Stimulated activated CD4-positive, alpha-beta T cell treated with anti-CD3 and anti-CD28 coated beads, Interleukin-2, amount 100 ng/mL, for 48 hours (primary cell): Measurements from ENCODE around the gene HHAT.

Experiments used
- DNase-seq, 2 donors: peaks; one replicate each; pipeline ENCODE4 v3.0.0-alpha.2; 2020

The HHAT gene

GRCh38 chr1:210500831-210501230 lies 172.1 kb downstream of the HHAT start:
- DNase-seq: no peak

GRCh38 chr1:210504286-210504685 lies 175.6 kb downstream of the HHAT start:
- DNase-seq: no peak

DNA sequence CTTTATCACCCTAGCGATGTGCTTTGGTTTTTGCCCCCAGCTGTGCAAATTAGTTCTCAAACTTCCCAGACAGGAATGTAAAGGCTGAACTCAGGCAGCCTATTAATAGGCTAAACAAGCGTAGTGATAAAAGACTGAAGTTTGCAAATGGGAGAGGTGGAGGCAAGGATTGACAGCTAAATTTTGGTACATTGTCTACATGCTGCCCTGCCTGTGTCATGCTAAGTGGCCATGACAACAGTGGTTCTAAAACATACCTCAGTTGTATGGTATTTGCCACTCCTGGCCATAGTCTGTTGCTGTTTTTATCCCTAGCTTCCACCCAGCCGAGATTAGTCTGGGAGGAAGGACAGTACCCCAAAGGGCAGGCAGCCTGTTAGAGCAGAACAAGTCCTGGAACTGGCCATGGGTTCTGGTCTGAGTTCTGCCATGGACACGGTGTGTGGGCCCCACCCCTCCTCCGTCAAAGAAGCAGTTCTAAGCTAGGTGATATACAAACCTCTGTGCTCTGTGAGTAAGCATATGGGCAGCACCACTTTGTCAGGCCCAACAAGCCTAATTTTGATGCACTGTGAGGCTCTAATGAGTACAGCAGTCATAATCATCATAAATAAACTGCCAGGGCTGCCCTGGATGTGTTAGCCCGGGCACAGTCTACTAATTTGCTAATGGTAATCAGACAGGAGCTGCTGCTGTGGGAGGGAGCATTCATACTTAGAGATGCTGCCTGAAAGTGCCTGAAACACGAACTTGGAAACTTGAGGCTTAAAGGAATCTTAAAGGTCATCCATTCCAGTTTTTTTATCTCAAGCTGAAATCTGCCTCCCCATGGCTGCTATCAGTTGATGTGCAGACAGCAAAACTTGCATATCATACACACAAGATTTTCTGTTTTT lies 177.1 kb downstream of the HHAT start:
- DNase-seq: no peak

DNA sequence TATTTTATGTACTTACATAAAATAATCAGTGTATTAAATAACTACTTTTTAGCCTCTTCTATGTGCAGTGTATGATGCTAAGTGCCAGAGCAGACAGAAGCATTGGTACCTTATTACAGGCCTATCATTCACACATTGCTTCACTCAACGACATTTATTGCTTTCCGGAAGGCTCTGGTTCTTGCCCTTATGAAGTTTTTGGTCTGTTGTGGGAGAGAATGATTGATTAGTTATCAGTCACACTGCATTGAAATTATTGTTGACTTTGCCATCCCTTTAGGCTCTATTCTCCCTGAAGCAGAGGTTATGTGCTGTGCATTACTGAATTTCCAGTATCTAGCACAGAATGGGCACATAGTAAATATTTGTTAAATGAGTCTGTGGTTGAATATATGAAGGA lies 178.0 kb downstream of the HHAT start:
- DNase-seq: no peak

- no peak for DNase-seq
These were observed 187.5 kb downstream of the HHAT start for GRCh38 chr1:210516092-210516656.

DNA sequence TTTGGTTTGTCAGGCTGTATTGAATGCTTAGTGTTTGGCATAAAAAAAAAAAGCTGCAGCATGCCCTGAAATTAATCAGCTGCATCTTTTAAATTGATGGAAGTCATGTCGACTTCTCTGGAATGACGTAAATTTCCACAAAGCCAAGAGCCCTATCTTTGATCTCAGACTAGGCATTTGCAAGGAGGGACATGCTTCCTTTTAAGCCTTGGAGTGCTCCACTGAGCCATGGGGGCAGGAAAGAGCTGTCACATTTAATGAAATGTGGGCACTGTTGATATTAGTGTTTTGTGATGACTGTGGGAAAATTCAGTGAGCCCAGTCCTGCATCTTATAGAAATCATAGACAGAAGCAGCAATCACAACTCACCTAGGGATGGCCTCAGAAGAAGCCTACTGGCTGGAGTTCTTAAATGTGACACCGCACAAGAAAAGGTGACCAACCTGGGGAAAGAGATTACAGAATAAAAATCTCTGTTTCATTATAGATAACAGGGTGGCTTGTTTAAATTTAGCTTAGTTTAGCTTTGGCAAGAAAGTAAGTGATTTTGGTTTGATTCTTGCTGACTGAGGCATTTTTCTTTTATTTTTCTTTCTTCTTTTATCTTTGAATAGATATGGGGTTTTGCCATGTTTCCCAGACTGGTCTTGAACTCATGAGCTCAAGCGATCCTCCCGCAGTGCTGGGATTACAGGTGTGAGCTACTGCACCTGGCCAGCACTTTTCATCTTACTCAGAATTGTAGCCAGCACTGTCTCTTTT lies 188.2 kb downstream of the HHAT start:
- DNase-seq: no peak

DNA sequence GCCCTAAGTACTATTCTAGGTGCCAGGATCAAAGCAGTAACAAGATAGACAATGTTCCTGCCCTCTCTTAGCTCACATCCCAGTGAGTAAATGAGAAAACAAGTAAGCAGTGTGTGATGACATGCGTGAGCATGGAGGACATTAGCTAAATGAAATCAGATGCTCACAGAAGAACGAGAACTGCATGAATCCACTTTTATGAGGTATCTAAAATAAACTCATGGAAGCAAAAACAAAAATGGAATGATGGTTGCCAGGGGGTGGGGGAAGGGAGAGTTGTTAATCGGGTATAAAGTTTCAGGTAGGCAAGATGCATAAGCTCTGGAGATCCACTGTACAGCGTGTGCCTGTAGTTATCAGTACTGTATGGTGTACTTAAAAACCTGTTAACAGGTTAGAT lies 195.1 kb downstream of the HHAT start:
- no peak for DNase-seq

DNA sequence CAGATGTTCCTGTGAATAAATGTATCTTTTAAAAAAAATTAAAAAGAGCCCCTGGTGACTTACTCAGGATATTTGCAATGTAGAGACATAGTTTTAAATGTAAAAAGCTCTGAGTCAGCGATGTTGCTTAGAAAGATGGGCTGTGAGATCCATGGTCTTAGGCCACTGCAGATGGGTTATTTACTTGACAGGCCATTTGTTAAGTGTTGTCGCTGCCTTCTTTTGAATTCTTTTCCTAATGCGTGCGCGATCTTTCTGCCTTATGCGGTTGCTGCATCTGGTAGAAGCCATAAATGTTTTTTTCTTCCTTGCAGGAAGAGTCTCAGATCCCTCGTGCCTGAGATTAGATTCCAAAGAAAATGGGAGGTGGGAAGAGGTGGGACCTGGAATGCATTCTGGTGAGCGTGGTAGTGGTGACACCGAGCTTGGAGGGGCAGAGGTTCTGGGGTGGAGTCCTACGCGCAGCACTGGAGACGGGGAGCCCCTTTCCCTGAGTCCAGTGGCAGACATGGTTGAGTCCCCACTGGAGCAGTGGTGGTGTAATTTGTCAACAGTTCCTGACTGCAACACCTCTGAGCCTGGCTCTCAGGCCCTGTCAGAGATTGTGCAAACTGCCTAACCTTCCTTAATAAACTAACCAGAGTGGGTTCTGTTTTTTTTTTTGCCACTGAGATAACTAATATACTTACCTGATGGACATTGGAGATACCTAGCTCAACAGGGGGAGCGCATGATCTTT lies 197.2 kb downstream of the HHAT start:
- no peak for DNase-seq

DNA sequence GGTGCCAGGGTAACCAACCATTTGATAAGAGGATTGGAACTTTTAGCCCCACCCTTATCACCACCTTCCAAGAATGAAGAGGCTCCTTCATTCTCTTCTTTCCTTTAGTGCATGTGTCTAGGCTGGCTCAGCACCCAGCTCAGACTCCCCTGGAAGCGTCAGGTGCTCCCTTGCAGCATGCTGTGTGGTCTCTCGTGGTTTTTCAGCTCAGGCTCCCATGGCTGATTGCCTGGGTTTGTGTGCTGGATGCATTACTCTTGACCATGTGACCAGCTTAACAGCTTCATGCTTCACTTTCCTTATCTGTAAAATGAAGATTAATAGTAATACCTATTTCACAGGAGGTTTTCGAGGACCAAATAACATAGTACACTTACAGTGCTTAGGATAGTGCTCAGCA lies 198.4 kb downstream of the HHAT start:
- DNase-seq: no peak

- no peak for DNase-seq
These were observed 202.9 kb downstream of the HHAT start for GRCh38 chr1:210531475-210532222.

- no peak for DNase-seq
These were observed 203.5 kb downstream of the HHAT start for GRCh38 chr1:210532223-210532598.

DNA sequence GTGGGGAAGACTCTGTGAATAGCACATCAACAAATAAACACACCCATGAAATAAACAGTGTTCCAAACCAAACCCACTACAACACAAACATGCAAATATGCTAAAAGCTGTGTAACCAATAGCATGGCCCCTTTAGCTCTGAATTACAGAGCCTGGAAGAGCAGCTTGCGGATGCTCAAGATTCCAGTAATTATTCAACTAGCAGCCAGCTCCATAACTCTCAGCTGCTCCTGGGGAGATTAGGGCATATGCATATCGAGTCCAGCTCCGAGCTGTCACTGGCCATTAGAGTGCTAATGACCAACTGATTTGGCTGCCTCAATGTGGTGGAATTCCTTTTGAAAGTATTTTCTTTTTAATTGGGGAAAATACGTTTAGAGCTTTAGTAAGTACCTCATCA lies 207.1 kb downstream of the HHAT start:
- no peak for DNase-seq

DNA sequence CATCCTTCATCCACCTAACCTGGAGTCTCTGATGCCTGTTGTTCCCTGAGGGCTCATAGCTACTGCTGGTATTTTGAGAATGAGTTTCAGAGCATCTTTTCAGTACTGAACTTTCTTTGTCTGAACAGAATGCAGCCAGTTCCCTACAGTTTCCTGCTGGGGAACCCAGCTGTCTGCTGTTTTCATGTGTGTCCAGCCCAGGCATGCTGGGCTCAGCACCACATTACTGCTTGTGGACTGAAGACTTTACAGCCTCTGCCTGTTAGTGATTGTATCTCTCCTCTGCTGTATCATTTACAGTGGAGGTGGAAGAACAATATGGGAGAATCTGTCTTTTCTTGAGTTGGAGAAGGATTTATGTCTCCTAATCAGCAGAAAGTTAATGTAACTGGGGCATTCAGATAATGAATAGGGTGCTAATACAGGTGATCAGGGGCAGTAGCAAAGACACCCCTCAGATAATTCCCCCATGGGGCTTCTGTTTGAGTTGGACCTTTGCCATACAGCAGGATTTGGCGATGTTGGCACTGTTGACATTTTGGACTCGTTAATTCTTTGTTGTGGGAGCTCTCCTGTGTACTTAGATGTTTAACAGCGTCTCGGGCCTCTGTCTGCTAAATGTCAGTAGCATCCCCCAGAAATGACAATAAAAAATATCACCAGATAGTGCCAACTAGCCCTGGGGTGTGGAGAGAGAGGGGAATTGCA lies 207.7 kb downstream of the HHAT start:
- no peak for DNase-seq

DNA sequence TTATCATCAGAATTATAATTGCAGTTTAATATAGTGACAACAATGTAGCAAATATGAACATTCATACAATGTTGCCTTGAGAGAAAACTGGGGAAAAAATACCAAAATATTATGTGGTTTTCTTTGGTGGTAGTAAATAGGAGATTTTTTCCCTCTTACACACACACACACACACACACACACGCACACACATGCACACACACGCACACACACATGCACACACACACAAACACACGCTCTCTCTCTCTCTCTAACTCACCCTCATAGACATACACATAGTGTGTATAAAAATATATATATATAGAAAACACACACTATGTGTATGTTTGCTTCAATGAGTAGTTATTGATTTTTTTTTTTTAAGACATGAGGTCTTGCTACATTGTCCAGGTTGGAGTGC lies 211.6 kb downstream of the HHAT start:
- DNase-seq: no peak

DNA sequence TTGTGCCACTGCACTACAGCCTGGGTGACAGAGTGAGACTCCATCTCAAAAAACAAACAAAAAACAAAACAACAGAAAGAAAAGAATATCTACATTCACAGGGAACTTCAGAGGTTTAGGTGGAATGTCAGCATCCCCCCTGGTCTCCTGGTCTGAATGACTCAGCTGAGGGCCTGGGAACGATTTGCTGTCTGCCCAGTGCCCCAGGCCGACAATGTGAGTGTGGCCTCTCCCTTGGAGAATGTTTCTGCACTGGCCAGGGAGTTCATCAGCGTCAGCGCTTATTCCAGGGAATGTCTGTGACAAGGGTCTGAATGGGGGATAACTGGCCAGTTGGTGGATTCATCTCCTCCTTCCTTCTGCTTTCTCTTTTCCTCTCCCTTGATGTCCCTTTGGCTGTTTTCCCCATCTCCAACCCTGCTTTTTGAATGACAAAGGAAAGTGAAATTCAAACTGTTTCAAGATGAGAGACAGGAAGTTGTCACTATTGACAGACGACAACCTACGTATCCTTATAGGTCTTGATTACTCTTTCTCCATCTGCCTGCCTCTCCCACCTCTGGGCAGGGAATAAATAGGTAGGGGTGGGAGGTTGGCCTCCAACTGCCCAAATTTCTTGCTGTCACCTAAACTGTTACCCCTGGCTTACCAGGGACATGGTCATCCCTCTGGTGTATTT lies 213.1 kb downstream of the HHAT start:
- DNase-seq: no peak

- DNase-seq: no peak
These were observed 223.2 kb downstream of the HHAT start for GRCh38 chr1:210551899-210552298.

DNA sequence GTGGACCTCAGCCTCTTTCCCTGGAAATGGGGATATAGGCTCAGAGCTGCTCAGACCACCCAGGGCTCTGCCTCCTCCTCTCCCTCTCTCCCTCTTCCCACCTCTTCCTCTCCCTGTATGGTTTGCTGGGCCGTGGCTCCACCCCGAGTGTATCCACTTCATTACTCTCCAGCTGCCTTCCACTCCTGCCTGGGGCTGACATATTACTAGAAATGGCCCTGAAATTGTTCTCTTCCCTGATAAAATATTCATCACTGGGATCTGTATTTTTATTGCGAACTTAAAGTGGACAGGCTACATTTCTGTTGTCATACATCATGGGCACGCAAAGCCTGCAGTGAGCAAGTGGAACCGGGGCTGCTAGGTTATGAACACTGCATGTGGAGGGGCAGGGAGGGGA lies 225.0 kb downstream of the HHAT start:
- DNase-seq: no peak

DNA sequence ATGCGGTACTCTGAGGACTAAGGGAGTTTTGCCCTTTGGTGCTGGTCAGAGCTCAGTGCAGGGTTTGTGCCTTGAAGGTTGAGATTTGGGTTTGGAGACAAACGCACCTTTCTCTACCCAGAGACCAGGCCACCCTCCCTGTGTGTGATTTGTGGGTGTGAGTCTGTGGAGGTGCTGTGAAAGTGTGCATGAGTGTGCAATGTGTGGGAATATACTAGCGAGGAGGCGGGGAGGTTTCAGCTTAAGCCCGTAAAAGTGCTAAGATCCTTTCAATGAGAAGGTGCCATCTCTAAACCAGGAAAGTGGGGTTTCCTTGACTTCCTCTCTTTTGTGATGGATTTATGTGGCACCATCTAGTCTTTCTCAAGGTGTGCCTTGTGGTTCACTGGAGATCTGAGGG lies 225.7 kb downstream of the HHAT start:
- no peak for DNase-seq

GRCh38 chr1:210556475-210556874 lies 227.8 kb downstream of the HHAT start:
- no peak for DNase-seq

- DNase-seq: no peak
These were observed 228.8 kb downstream of the HHAT start for GRCh38 chr1:210557426-210558077.

DNA sequence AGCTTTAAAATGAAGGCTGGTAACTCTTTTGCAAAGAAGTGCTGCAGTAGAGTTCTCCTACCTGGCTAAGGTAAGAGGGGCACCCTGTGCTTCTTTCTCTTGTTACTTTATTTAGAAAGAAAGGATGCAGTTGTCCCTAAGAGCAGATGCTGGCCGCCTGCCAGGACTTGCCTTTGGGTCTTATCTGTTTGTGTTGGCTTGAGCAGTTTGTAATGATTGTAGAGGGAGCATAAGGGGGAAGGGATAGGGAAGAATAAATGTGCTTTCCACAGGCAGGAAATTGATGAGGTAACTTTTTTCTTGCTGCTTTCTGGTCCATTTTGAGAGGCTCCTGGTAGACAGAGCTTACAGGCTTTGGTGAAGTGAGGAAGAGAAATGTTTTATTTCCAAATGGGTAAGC lies 229.6 kb downstream of the HHAT start:
- no peak for DNase-seq
